HEK293 (cell line): ENCODE data around the gene TLR9.
A peak's percentile ranks its signal among the peaks of the same experiment; 100 is the strongest.

Source experiments
- CTCF ChIA-PET: fragments of 350-600 bp; formaldehyde crosslinking; extraction: SDS; loops from one replicate; lab custom pipeline; 2021; ENCODE audit warnings: antibody characterized with exemption; lab: Yijun Ruan, JAX
- POLR2A ChIA-PET: fragments of 300-600 bp; formaldehyde crosslinking; extraction: SDS; loops from one replicate; lab custom pipeline; 2020; ENCODE audit warnings: antibody characterized with exemption, inconsistent platforms; lab: Yijun Ruan, JAX
- H3K27ac ChIP-seq: fragments of 200-500 bp; sonication (Bioruptor generic); 2 replicates; pipeline ENCODE4 v1.5.1; 2014; ENCODE audit warnings: low read depth, low read length, control low read depth, inconsistent platforms; ENCODE audit errors: extremely low read depth
- H3K36me3 ChIP-seq, 2 experiments: fragments of 200-500 bp in 1 of 2; sonication (Bioruptor generic) in 1 of 2; 1 replicate in 1 of 2; 2 replicates in 1 of 2; pipeline ENCODE4 v1.5.1; 2014 to 2017; ENCODE audit warnings: inconsistent platforms in 2 of 2, low read length in 2 of 2; ENCODE audit not compliant: control insufficient read depth in 2 of 2, insufficient read depth in 1 of 2
- H3K4me1 ChIP-seq: fragments of 200-500 bp; sonication (Bioruptor generic); 2 replicates; pipeline ENCODE4 v1.5.1; 2014; ENCODE audit warnings: mild to moderate bottlenecking, low read length, inconsistent platforms; ENCODE audit not compliant: control insufficient read depth, insufficient read depth
- H3K4me3 ChIP-seq: 2 replicates; pipeline ENCODE4 v1.5.1; 2011; ENCODE audit warnings: low read depth, mild to moderate bottlenecking, control low read depth, low read length, moderate library complexity
- H3K9me3 ChIP-seq: fragments of 200-500 bp; sonication (Bioruptor generic); 2 replicates; pipeline ENCODE4 v1.5.1; 2014; ENCODE audit warnings: low read depth, low read length, inconsistent platforms; ENCODE audit not compliant: control insufficient read depth, insufficient read depth
- EGR2 ChIP-seq: fragments of 450-650 bp; formaldehyde crosslinking; IDR thresholded peaks from 2 replicates; pipeline ENCODE4 v1.5.1; 2016; ENCODE audit warnings: low read depth, missing biosample characterization, missing genetic modification characterization
- HOXC10 ChIP-seq: sonication (generic); formaldehyde crosslinking; IDR thresholded peaks from 2 replicates; pipeline ENCODE4 v1.8.1; 2023; ENCODE audit warnings: mild to moderate bottlenecking, missing genetic modification reagents
- HOXD13 ChIP-seq: sonication (generic); formaldehyde crosslinking; IDR thresholded peaks from 2 replicates; pipeline ENCODE4 v1.8.0; 2022; ENCODE audit warnings: missing genetic modification reagents, borderline replicate concordance
- INSM2 ChIP-seq: fragments of 450-650 bp; formaldehyde crosslinking; IDR thresholded peaks from 2 replicates; pipeline ENCODE4 v1.5.1; 2016; ENCODE audit warnings: missing biosample characterization, missing genetic modification characterization
- OVOL3 ChIP-seq: fragments of 450-650 bp; formaldehyde crosslinking; IDR thresholded peaks from 2 replicates; pipeline ENCODE4 v1.5.1; 2016; ENCODE audit warnings: missing biosample characterization, missing genetic modification characterization
- SP3 ChIP-seq: fragments of 450-650 bp; formaldehyde crosslinking; IDR thresholded peaks from 2 replicates; pipeline ENCODE4 v1.5.1; 2016; ENCODE audit warnings: missing biosample characterization, missing genetic modification characterization
- SP7 ChIP-seq: fragments of 450-650 bp; formaldehyde crosslinking; IDR thresholded peaks from 2 replicates; pipeline ENCODE4 v1.5.1; 2016; ENCODE audit warnings: missing biosample characterization, missing genetic modification characterization
- ZBTB8A ChIP-seq: fragments of 450-650 bp; formaldehyde crosslinking; IDR thresholded peaks from 2 replicates; pipeline ENCODE4 v1.5.1; 2016; ENCODE audit warnings: missing biosample characterization, missing genetic modification characterization
- ZNF140 ChIP-seq: fragments of 450-650 bp; formaldehyde crosslinking; IDR thresholded peaks from 2 replicates; pipeline ENCODE4 v1.5.1; 2016; ENCODE audit warnings: missing biosample characterization, missing genetic modification characterization
- ZNF155 ChIP-seq: fragments of 450-650 bp; formaldehyde crosslinking; IDR thresholded peaks from 2 replicates; pipeline ENCODE4 v1.5.1; 2016; ENCODE audit warnings: missing biosample characterization, missing genetic modification characterization
- ZNF157 ChIP-seq: fragments of 450-650 bp; formaldehyde crosslinking; IDR thresholded peaks from 2 replicates; pipeline ENCODE4 v1.5.1; 2016; ENCODE audit warnings: missing biosample characterization, missing genetic modification characterization
- ZNF16 ChIP-seq: fragments of 450-650 bp; formaldehyde crosslinking; IDR thresholded peaks from 2 replicates; pipeline ENCODE4 v1.5.1; 2016; ENCODE audit warnings: low read depth, missing biosample characterization, missing genetic modification characterization
- ZNF18 ChIP-seq: fragments of 450-650 bp; formaldehyde crosslinking; IDR thresholded peaks from 2 replicates; pipeline ENCODE4 v1.5.1; 2016; ENCODE audit warnings: missing biosample characterization, missing genetic modification characterization
- ZNF202 ChIP-seq: fragments of 450-650 bp; formaldehyde crosslinking; IDR thresholded peaks from 2 replicates; pipeline ENCODE4 v1.5.1; 2016; ENCODE audit warnings: missing biosample characterization, missing genetic modification characterization, borderline replicate concordance
- ZNF24 ChIP-seq: fragments of 450-650 bp; formaldehyde crosslinking; IDR thresholded peaks from 2 replicates; pipeline ENCODE4 v1.5.1; 2016; ENCODE audit warnings: missing biosample characterization, missing genetic modification characterization
- ZNF248 ChIP-seq: fragments of 450-650 bp; formaldehyde crosslinking; IDR thresholded peaks from 2 replicates; pipeline ENCODE4 v1.5.1; 2017; ENCODE audit warnings: missing biosample characterization, missing genetic modification characterization
- ZNF366 ChIP-seq: fragments of 450-650 bp; formaldehyde crosslinking; conservative IDR thresholded peaks from 2 replicates; pipeline ENCODE4 v1.5.1; 2016; ENCODE audit warnings: missing biosample characterization, missing genetic modification characterization
- ZNF501 ChIP-seq: fragments of 450-650 bp; formaldehyde crosslinking; IDR thresholded peaks from 2 replicates; pipeline ENCODE4 v1.5.1; 2016; ENCODE audit warnings: missing biosample characterization, missing genetic modification characterization
- ZNF561 ChIP-seq: fragments of 450-650 bp; IDR thresholded peaks from 2 replicates; pipeline ENCODE4 v1.5.1; 2018; ENCODE audit warnings: missing biosample characterization, missing genetic modification characterization, borderline replicate concordance
- ZNF580 ChIP-seq: fragments of 450-650 bp; formaldehyde crosslinking; IDR thresholded peaks from 2 replicates; pipeline ENCODE4 v1.5.1; 2016; ENCODE audit warnings: missing biosample characterization, missing genetic modification characterization
- ZNF664 ChIP-seq: fragments of 450-650 bp; formaldehyde crosslinking; IDR thresholded peaks from 2 replicates; pipeline ENCODE4 v1.5.1; 2016; ENCODE audit warnings: missing biosample characterization, missing genetic modification characterization
- TF ChIP-seq, protein P1 (sequence below): IDR thresholded peaks from 2 replicates; pipeline ENCODE4 v1.6.1; 2011; ENCODE audit warnings: mild to moderate bottlenecking, low read depth, low read length, borderline replicate concordance
- TF ChIP-seq, protein P2 (sequence below): fragments of 450-650 bp; formaldehyde crosslinking; IDR thresholded peaks from 2 replicates; pipeline ENCODE4 v1.5.1; 2016; ENCODE audit warnings: missing biosample characterization, missing genetic modification characterization

Gene TLR9

DNA sequence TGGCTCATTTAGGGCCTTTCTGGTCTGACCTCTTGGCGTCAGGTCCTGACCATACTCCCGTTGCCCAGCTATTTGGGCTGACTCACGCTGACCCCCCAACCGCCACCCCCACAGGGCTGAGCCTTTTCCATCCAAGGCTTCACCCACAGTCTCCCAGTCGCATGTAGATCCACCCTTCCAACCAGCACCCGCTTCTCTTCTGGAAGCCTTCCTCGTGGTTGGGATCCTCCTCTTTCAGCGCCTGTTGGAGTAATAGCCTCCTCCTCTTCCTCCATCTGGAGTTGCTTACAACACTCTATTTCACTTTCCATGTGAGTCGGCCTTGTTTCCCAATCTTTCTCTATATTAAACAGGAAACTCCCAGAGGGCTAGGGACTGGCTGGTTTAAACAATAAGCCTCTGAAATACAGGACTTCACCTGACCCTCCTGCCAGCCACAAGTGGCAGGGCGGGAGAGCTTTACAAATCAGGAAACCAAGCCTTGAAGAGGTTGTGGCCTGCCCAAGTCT is 29.6 kb downstream of the TLR9 start:
- H3K27ac ChIP-seq, result no peak overlapping the region
- H3K4me1 ChIP-seq, result no peaks in the 10 kb centered on the region
- H3K9me3 ChIP-seq, result no peaks in the 10 kb centered on the region
- POLR2A ChIA-PET, result no interaction called here
- TF ChIP-seq ZBTB8A (tag by site-specific recombination) (no peak), INSM2 (tag by site-specific recombination) (no peak), ZNF248 (tag by site-specific recombination) (no peak), EGR2 (tag by site-specific recombination) (no peak), ZNF580 (tag by site-specific recombination) (no peak), ZNF202 (tag by site-specific recombination) (no peak), ZNF157 (tag by site-specific recombination) (no peak), ZNF140 (no peak), ZNF561 (no peak), ZNF155 (no peak), ZNF24 (tag by site-specific recombination) (no peak), SP3 (tag by site-specific recombination) (no peak), ZNF664 (no peak), HOXD13 (CRISPR knock-in tag) (no peak), ZNF16 (tag by site-specific recombination) (no peak)
- TF ChIP-seq, protein P1, sequence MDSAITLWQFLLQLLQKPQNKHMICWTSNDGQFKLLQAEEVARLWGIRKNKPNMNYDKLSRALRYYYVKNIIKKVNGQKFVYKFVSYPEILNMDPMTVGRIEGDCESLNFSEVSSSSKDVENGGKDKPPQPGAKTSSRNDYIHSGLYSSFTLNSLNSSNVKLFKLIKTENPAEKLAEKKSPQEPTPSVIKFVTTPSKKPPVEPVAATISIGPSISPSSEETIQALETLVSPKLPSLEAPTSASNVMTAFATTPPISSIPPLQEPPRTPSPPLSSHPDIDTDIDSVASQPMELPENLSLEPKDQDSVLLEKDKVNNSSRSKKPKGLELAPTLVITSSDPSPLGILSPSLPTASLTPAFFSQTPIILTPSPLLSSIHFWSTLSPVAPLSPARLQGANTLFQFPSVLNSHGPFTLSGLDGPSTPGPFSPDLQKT, result no peak
- H3K4me3 ChIP-seq, result no peak overlapping the region
- peaks cover 5 to 18% of the 10 kb centered on the region in 2 experiments; a peak in 2 of 3 replicates for H3K36me3 ChIP-seq
- CTCF ChIA-PET, result no interaction called here

DNA sequence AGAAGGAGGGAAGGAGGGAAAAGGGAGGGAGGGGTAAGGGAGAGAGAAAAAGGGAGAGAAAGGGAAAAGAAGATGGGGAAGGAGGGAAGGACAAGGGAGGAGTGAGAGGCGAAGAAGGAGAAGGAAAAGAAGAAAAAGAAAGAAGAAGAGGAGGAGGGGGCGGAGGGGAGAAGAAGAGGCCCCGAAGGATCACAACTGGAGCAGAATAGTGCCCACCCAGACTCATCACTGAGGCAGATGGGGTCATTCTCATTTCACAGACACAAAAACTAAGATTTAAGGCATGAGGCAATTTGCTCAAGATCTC is 30.2 kb downstream of the TLR9 start:
- no peak overlapping the region for H3K27ac ChIP-seq

More for the DNA sequence above, 30.2 kb downstream of the TLR9 start:
- Histone ChIP-seq H3K9me3 (no peaks in the 10 kb centered on the region), H3K36me3 (peaks cover 1 to 12% of the 10 kb centered on the region in 2 experiments; a peak in 2 of 3 replicates), H3K4me3 (no peak overlapping the region), H3K4me1 (no peaks in the 10 kb centered on the region)
- POLR2A ChIA-PET, result no interaction called here
- TF ChIP-seq SP7 (tag by site-specific recombination) (no peak), ZNF18 (tag by site-specific recombination) (no peak), ZNF366 (tag by site-specific recombination) (peak; percentile 64), HOXC10 (CRISPR knock-in tag) (no peak), OVOL3 (tag by site-specific recombination) (no peak), ZNF501 (tag by site-specific recombination) (no peak)
- TF ChIP-seq, protein P2, sequence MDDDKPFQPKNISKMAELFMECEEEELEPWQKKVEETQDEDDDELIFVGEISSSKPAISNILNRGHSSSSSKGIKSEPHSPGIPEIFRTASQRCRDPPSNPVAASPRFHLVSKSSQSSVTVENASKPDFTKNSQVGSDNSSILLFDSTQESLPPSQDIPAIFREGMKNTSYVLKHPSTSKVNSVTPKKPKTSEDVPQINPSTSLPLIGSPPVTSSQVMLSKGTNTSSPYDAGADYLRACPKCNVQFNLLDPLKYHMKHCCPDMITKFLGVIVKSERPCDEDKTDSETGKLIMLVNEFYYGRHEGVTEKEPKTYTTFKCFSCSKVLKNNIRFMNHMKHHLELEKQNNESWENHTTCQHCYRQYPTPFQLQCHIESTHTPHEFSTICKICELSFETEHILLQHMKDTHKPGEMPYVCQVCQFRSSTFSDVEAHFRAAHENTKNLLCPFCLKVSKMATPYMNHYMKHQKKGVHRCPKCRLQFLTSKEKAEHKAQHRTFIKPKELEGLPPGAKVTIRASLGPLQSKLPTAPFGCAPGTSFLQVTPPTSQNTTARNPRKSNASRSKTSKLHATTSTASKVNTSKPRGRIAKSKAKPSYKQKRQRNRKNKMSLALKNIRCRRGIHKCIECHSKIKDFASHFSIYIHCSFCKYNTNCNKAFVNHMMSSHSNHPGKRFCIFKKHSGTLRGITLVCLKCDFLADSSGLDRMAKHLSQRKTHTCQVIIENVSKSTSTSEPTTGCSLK (tag by site-specific recombination), result no peak
- CTCF ChIA-PET, result no interaction called here
